OCI-LY3 (cell line): Measurements from ENCODE around the gene CSNK1G3.

Source experiments
- EZH2phosphoT487 ChIP-seq: fragments of 200-600 bp; shearing (Covaris generic); IDR thresholded peaks from 2 replicates; pipeline ENCODE4 v1.6.1; 2018; ENCODE audit warnings: antibody characterized with exemption, mixed run types, low read depth
- TF ChIP-seq, protein P1 (sequence below): fragments of 200-600, 300-600 bp; sonication (generic); IDR thresholded peaks from 2 replicates; pipeline ENCODE4 v1.5.1; 2014; ENCODE audit warnings: antibody characterized with exemption, low read length, low read depth

DNA sequence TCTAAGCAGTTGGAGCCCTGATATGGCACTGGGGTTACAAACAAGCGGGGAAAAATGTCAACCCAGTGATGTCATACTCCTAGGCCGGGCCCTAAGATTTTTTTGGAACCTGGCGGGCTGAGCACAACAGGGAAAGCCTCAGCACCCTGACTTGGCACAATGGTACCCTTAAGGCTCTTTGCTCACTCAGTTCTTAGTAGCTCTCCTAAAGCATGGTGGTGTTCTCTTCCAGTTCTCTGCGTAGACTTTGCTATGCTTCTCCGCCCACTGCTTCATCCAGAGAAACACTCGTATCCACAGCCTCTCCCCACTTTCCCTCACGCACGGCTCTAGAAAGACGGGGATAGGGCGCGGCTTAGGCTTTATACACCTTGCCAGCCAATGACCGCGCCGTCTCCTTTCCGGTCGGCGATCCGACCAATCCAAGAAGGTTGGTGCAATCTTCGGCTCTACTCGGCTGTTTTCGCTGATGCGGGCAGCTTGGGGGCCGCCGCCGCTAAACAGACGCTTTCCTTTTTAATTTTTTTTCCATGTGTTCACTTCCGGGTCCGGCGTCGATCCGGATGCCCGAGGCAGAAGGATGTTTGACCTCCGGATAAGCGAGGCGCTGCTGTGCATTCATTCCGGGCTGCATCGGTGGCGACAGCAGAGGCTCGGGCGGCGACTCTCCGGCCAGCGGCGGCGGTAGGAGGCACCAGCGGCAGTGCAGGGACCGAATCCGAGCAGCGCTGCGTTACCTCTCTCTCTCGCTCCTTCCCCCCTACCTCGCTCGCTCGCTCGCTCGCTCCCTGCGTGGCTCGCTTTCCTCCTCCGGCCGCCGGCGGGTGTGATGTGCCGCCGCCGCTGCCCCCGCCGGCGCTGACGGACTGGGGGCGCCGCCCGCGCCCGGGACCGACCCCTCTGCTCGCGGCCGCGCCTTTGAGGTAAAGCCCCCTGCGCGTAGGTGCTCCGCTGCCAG, at the start of gene CSNK1G3:
- TF ChIP-seq, protein P1, sequence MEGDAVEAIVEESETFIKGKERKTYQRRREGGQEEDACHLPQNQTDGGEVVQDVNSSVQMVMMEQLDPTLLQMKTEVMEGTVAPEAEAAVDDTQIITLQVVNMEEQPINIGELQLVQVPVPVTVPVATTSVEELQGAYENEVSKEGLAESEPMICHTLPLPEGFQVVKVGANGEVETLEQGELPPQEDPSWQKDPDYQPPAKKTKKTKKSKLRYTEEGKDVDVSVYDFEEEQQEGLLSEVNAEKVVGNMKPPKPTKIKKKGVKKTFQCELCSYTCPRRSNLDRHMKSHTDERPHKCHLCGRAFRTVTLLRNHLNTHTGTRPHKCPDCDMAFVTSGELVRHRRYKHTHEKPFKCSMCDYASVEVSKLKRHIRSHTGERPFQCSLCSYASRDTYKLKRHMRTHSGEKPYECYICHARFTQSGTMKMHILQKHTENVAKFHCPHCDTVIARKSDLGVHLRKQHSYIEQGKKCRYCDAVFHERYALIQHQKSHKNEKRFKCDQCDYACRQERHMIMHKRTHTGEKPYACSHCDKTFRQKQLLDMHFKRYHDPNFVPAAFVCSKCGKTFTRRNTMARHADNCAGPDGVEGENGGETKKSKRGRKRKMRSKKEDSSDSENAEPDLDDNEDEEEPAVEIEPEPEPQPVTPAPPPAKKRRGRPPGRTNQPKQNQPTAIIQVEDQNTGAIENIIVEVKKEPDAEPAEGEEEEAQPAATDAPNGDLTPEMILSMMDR = no peak
- TF ChIP-seq EZH2phosphoT487 = no peak
